ENCODE data around the gene ZBTB34. TPM values are rescaled to one million over a fixed set of nuclear protein-coding genes. Genes with fewer than 3 reads are reported as not detected.
A peak's percentile ranks its signal among the peaks of the same experiment; 100 is the strongest.

The ZBTB34 gene
- total and polyA plus RNA-seq, 12 donors = 1.6 to 6.5 (median 5.1) TPM

DNA sequence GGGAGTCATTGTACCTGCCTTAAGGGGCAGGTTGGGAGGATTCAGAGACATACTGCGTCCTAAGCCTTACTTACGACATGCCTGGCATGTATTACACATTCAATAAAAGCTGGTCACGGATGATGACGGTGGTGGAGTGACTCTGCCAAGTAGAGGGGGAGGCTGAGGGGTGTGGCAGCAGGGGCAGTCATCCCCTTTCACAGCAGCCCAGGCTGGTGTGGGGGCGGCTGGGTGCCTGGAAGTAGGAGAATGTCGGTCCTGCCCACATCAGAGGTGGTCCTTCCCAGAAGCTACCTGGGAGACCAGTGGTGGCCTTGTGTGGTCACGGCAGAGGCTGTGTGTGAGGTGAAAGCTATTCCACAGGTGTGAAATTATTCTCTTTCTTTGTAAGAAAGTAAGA lies 8.9 kb downstream of the ZBTB34 start:
- TF ChIP-seq, protein P1, sequence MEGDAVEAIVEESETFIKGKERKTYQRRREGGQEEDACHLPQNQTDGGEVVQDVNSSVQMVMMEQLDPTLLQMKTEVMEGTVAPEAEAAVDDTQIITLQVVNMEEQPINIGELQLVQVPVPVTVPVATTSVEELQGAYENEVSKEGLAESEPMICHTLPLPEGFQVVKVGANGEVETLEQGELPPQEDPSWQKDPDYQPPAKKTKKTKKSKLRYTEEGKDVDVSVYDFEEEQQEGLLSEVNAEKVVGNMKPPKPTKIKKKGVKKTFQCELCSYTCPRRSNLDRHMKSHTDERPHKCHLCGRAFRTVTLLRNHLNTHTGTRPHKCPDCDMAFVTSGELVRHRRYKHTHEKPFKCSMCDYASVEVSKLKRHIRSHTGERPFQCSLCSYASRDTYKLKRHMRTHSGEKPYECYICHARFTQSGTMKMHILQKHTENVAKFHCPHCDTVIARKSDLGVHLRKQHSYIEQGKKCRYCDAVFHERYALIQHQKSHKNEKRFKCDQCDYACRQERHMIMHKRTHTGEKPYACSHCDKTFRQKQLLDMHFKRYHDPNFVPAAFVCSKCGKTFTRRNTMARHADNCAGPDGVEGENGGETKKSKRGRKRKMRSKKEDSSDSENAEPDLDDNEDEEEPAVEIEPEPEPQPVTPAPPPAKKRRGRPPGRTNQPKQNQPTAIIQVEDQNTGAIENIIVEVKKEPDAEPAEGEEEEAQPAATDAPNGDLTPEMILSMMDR (IDR thresholded peaks at IDR 0.05) = no peak
- Histone ChIP-seq H3K27me3 (no peaks in the 10 kb centered on the region), H3K4me1 (peaks cover 0 to 32% (median 10%) of the 10 kb centered on the region in 9 donors), H3K4me3 (no peak overlapping the region), H3K9me3 (no peaks in the 10 kb centered on the region), H3K36me3 (peaks cover 0 to 52% (median 9%) of the 10 kb centered on the region in 9 donors), H3K27ac (no peak overlapping the region)
- ATAC-seq = no peak
- WGBS, 2 donors = 90 to 91% methylated on average over 7 of the region's 7 CpGs
- intact Hi-C loops (cut with DNase I) = no loop called here
- no peak for DNase-seq

DNA sequence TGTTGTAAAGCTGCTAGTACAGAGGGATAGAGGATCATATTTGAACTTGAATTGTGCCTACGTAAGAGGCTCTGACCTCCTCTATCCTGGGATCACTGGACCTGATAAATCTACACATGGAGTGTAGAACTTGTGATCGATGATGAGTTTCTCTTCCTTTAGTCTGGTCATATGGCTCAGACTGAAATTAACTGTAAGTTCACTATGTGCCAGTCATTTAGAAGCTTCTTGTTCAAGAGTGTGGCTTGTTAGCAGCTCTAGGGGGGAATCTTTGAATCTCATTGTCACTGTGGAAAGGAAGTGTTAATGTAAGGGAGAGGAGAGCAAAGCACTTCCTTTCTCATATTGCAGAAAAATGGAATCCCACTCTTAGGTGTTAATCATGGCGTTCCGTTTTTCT lies 12.1 kb downstream of the ZBTB34 start:
- TF ChIP-seq, protein P1 (IDR thresholded peaks at IDR 0.05) = no peak

DNA sequence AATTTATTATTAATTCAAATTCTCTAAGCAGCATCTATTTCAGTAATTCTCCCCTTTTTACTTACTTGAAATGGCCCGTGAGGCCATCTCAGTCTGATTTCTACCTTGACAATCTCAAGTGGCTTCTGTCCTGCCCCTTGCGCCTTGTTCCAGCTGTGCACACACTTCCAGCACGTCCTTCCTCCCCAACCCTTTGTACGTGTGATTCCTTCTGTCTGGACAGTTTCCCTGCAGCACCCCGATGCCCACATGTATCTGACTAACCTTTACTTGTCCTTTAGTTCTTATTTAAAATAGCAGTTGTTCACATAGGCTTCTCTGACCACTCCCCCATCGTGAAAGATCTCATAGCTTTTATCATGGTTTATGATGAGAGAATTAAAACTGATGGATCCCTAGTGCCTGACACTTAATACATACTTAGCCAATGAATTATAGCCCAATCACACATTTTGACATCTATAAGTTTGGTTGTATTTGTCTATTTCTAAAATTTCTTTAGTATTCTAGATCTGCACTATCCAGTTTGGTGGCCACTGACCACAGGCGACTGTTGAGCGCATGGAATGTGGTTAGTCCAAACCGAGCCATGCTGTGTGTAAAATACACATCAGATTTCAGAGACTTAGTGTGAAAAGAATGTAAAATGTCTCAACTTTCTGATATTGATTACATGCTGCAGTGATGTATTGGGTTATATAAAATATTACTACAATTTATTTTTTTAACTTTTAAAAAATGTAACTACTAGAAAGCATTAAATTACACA lies 14.3 kb downstream of the ZBTB34 start:
- peak in 1 of 8 donors; percentile 53 for ATAC-seq
- WGBS, 2 donors = 59 to 60% methylated on average over 9 of the region's 9 CpGs
- intact Hi-C loops (cut with DNase I) = no loop called here

More for the DNA sequence above, 12.1 kb downstream of the ZBTB34 start:
- intact Hi-C loops (cut with DNase I) = no loop called here
- peaks cover 0 to 27% (median 1%) of the 10 kb centered on the region in 9 donors for H3K36me3 ChIP-seq
- H3K9me3 ChIP-seq = no peaks in the 10 kb centered on the region
- ATAC-seq (no peak), DNase-seq (no peak)
- no peak overlapping the region for H3K4me3 ChIP-seq
- H3K4me1 ChIP-seq = peaks cover 0 to 36% (median 16%) of the 10 kb centered on the region in 9 donors
- no peaks in the 10 kb centered on the region for H3K27me3 ChIP-seq
- no peak overlapping the region for H3K27ac ChIP-seq
- 54 to 64% methylated on average over 4 of the region's 4 CpGs for WGBS, 2 donors

DNA sequence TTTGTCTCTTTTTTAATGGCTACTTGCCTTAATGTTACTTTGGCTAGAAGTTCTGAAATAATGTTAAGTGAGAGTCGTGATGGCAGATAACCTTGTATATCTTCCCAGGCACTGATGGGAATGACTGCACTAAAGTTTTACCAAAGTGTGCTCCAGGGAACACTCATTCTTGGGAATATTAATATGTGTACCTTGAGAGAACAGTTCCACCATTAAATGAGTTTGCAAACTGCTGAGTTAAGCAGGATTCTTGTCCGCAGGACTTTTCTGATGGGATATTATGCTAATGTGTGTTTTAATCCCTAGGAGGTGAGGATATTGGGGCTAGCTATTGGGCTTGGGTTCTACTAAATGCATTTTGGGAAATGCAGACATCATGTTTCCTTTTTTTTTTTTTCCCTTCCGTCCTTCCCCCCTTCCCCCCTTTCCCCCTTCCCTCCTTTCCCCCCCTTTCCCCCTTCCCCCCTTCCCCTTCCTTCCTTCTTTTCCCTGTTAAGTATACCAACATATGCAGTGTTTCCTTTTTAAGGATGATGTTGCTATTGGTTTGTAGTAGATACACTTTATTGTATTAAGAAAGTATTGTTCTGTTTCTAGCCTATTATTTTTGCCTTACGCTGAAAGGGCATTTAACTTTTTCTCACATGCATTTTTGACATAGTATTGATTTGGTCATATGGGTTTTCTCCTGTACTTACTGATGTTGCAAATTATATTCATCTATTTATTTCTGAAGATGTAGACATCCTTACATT lies 15.5 kb downstream of the ZBTB34 start:
- TF ChIP-seq, protein P1 (IDR thresholded peaks at IDR 0.05) = no peak
- intact Hi-C loops (cut with DNase I) = no loop called here
- 66 to 74% methylated on average over 4 of the region's 4 CpGs for WGBS, 2 donors

More for the DNA sequence above, 14.3 kb downstream of the ZBTB34 start:
- Histone ChIP-seq H3K4me1 (peaks cover 0 to 21% (median 12%) of the 10 kb centered on the region in 9 donors), H3K9me3 (no peaks in the 10 kb centered on the region), H3K4me3 (no peak overlapping the region), H3K36me3 (peaks cover 0 to 34% (median 4%) of the 10 kb centered on the region in 9 donors), H3K27ac (no peak overlapping the region), H3K27me3 (no peaks in the 10 kb centered on the region)
- no peak for DNase-seq
- TF ChIP-seq, protein P1 (IDR thresholded peaks at IDR 0.05) = no peak

More for the DNA sequence above, 15.5 kb downstream of the ZBTB34 start:
- DNase-seq (no peak), ATAC-seq (no peak)
- Histone ChIP-seq H3K4me1 (peaks cover 0 to 21% (median 12%) of the 10 kb centered on the region in 9 donors), H3K27ac (no peak overlapping the region), H3K9me3 (no peaks in the 10 kb centered on the region), H3K4me3 (no peak overlapping the region), H3K27me3 (no peaks in the 10 kb centered on the region), H3K36me3 (peaks cover 0 to 47% (median 11%) of the 10 kb centered on the region in 9 donors)
